ENCODE measurements around the gene TBC1D20.

Gene TBC1D20

DNA sequence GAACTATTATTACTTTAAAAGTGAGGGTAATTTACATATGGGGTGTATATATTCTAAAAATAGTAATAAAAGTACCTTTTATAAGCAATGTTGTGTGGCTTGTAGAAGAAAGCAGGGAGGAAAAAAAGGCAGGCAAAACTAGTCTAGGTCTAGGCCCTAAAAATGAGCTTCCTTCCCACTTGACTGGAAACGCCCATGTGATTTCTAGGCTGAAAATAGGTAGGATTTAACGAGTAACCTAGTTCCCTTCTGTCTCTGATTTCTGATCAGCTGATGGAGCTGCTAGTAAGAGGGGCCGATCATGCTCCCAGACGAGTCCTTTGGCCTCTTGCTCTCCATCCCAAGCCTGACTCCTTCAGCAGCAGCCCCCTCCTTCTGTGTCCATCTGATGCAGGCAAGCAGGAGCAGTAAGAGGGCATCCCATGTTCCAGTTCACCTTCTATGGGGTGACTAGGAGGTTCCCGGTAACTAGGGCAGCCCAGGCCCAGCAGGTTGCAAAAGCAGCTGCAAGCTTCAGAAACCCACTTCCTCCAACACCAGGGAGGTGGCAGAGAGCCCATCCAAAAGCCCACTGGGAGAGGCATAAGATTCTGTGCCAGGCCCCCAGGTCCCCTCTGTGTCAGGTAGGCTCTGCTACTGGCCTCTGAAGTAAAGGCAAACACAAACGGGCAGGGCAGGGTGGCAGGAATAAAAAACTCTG lies 24.4 kb downstream of the TBC1D20 start:
- DNase-seq, result no peak

DNA sequence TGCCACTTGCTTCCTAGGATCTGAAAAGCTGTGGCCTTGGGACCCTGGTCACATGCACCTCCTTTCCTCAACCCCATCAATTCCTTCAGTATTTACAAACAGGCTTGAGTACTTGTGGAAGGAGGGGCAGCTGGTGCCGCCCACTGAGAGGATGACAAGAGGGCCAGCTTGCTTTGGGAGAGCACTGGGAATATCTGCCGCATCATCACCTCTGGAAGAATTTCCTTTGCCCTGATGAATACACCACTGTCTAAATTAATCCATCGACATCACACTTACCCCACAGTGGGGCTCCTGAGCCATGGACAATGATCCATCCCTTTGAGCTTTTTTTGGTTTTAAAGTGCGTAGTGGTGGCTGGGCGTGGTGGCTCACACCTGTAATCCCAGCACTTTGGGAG lies 25.9 kb downstream of the TBC1D20 start:
- DNase-seq, result no peak

DNA sequence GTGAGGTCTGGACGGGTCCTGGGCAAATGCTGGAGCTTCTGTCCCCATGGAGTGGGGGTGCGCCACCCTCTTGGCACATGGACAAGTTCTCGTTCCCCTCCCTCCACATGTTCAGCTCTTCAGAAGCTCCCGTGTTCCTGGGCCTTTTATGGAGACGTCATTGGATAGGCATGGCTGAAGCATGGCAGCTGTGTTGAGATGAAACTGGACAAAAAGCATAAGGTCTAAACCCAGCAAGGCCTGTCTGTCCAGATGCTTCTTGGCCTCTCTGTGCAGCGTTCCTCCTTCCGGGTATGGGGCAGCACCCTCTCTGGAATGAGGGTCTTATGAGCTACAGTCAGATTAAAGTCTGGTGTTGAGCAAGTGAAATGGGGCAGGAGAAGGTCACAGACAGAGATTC lies 26.8 kb downstream of the TBC1D20 start:
- no peak for DNase-seq

DNA sequence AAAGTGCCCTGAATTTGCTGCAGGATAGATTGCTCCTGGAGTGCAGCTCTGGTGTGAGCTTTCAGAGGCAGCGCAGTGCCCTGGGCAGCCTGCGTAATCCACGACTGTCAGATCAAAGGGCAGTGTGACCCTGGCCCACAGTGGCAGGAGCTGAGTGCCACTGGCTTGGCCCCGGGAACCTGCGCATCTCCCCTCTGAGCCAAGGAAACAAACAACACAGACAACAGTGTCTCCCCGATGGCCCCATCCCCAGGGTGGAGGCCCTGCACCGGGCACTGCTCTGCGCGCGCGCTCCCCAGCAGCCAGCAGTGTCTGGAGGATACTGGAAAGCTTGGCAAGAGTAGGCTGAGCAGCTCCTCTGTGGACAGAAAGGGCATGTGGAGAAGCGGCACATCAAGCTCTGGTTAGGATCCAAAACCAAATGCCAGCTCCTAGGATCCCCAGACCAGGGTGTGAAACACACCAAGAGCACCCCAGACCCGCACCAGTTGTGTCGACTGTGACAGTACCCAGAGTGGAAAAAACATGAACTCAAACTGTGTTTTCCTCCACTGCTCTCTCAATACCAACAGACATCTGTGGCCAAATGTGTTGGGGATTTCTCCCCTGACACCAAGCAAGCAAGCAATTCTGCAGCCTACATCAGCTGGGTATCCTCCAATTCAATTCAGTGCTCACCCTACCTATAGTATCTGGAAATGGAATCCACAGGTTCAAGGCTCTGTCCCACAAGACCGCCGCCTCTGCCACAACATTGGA lies 27.5 kb downstream of the TBC1D20 start:
- no peak for DNase-seq

DNA sequence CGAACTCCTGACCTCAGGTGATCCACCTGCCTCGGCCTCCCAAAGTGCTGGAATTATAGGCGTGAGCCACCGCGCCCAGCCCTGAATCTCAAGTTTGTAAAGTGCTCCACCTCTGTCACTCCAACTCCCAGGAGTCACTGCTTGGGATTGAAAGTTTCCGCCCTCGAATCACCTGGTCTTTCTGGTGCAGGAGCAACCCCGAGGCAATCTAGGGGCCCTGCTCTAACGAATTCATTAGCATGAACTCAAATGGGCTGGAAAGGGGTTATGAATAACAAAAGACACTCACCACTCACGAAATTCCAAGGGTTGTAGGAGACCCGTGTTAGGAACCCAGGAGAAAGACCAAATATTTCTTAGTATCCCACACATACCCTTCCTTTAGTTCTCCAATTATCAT lies 28.1 kb downstream of the TBC1D20 start:
- no peak for DNase-seq

DNA sequence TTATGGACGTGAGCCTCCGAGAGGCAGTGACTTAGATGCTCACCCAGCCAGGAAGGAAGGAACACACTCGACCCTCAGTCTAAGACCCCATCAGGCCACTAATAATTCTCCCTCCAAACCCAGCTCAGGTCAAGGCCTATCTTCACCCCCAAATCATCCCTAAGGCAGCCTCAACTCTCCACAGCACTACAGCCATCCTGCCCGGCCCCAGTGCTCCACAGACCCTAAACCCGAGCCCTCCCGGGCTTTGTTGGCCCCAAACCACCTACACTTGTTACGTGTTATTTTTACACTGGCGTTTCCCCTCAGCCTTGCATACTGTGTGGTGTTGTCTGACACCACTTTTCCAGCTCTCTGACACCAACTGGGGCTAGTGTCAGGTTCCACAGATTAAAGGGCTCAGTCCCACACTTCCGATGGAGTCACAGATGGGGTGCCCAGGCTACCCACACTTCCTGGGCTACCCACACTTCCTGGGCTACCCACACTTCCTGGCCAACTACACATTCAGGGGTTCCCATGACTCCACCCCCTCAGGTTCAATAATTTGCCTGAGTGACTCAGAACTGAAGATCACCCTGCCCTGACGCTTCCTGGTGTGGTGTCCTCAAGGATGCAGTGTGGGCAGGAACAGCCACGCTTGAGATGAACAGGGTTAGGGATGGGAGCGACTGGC lies 28.9 kb downstream of the TBC1D20 start:
- no peak for DNase-seq

DNA sequence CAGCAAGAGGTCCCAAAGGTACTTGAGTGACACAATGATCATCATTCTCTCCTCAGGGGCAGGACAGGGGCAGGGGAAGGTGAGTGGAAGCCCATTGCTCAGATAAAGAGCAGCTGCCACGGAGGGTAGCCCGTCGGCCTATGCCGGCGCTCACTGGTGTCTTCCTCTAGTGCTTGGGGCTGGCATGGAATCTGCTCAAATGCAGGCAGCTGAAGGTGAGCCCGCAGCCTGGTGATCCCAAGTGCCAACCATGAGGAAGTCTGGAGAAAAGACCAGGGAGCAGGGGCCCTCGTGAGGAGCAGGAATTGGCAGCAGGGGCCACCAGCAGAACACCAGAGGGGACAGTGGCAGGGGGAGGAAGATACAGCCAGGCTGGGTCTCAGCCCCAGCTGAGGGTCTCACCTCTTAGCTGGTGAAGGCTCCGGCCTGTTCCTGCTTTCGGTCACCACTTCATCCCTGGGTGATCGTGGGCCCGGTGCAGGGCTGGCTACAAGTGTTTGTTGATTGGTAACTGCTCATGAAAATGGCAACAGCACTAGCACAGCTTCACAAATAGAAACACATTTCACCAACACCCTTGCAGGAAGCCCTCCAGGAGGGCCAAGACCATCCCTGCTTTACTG lies 29.5 kb downstream of the TBC1D20 start:
- no peak for DNase-seq

DNA sequence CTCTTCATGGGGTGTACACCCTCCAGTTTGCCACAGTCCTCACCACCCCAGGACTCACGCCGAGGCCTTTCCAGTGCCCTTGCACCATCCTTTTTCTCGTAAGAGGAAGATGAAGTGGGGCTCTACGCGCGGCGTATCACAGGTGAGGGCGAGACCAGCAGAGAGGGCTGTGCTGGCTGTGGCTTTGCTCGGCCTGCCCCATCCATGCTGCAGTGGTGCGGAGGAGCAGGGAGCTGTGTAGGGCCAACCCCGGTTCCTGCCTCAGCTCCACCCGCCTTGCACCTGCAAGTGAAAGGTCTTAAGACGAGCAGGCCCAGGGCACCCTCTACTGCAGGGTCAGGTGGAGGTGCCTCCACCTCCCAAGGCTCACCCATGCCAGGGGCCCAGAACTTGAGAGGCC lies 30.1 kb downstream of the TBC1D20 start:
- DNase-seq, result no peak

DNA sequence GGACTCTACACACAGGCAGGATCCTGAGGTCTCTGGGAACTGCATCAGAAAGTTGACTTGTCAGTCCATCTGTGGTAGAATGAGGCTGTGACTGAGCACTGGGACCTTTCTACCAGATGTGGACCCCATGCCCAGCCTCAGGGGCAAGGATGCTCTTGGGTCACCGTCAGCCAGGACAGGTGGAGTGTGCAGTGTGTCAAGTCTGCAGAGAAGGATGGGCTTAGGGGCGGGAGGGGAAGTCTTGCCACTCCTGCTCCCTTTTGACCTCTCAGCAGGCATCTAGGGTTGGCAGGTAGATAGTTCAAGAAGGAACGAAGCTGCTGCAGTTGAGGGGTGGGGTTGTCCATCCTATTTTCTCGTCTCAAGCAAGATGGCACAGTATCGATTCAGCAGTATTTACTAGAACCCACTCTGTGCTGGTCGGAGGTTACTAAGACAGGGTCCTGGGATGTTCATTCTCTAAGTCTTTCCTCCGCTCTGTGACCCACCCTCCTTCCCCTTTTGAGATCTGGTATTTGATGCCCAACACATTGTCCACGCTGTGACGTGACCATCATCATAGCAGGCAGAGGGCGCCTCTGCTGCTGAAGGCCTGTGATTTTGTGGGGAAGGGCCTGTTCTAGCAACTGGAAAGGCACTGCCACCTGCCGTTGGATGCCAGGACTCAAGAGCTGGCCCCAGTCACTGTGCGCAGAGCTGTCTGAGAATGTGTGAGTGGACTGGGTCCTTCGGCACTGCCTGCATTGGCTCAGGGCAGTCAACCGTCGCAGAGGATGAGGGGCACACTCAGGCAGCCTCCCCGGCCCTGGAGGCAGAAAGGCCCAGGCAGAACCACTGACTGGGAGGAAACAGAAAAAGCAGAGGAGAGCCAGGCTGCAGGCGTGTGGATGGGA lies 31.1 kb downstream of the TBC1D20 start:
- peak; percentile 67 for DNase-seq

DNA sequence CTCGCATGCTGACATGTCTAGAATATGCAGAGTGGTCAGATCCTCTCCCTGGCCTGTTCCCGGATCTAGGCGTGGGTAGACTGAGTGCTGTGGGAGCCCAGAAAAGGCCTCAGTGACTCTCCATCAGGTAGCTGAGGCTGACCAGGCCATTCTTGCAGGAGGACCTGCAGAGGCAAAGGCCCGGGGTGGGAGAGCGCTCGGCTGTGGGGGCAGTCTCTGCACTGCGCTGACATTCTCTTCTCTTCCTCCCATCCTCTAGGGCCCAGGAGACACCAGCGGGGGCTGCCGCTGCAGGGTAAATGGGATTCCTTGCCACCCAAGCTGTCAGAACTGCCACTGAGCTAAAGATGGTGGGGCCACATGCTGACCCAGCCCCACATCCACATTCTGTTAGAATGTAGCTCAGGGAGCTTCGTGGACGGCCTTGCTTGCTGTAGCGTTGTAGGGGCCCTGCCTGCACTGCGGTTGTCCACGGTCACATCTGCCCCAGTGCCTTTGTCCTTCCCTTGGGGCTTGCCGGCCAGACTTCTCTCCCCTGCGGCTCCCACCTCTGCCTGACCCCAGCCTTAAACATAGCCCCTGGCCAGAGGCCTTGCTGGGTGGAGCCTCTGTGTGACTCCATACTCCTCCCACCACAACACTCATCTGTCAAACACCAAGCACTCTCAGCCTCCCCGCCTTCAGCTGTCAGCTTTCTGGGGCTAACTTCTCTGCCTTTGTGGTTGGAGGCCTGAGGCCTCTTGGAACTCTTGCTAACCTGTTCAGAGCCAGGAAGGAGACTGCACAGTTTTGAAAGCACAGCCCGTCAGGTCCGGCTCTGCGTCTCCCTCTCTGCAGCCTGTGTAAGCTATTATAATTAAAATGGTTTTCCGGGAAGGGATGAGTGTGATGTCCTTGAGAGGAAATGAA lies 32.0 kb downstream of the TBC1D20 start:
- no peak for DNase-seq

DNA sequence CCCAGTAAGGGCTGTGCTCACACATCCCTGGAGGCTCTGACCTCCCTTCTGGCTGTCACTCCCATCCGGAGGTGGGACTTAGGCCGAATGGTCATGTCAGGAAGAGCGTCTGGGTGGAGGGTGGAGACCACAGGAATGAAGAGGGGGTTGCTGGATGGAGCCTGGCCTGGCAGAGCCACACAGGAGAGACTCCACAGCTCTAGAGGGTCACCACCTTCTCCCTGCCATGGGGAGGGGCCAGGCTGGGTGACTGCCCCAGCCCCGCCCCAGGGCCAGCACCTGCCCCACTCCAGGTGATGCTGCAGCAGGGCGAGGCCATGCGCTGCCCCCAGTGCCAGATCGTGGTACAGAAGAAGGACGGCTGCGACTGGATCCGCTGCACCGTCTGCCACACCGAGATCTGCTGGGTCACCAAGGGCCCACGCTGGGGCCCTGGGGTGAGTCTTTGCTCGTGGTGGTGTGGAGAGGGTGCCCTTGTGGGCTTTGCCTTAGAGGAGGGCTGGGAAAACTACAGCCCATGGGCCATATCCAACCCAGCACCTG lies 33.6 kb downstream of the TBC1D20 start:
- no peak for DNase-seq

DNA sequence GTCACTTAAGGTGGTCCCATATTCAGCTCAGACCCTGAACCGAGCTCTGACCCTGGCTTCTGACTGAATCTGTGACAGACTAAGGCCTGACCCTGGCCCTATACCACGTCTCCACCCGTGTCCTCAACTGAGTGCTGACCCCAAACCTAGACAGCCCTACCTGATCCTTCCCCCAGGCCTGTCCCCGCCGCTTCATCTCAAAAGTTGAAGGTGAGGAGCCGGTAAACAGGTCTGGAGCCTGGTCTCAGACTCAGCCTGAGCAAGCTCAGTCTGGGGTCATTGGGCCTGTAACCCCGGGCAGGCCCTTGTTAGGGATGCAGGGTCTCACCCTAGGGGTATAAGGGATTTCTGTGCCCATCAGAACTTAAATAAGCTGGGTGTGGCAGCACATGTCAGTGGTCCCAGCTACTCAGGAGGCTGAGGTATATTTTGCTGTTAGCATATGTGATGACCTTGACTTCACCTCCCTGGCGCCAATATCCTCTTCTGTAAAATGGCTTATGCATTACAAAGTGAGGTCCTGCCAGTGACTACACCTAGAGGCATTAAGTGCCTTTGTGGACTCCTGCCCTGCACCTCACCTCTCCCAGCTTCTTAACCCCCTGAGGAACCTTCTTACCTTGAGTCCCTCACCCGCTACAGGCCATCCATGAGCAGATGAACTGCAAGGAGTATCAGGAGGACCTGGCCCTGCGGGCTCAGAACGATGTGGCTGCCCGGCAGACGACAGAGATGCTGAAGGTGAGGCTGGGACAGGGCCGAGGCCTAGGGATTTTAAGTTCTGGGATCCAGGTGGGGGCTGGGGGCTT lies 34.3 kb downstream of the TBC1D20 start:
- DNase-seq, result no peak

DNA sequence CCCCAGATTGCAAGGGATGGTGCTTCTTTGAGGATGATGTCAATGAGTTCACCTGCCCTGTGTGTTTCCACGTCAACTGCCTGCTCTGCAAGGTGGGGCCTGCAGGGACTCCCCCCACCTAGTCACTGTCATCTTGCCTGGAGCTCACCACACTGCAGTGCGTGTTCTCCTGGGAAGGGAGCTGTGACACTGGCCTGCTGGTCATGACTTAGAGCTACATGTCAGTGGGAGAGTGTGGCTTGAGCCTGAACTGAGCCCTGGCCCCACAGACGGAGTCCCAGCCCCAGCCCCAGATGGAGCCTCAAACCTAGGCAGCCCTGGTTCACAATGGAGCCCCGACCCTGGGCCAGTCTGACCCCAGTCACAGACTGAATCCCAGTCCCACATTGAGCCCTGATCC lies 34.9 kb downstream of the TBC1D20 start:
- no peak for DNase-seq

DNA sequence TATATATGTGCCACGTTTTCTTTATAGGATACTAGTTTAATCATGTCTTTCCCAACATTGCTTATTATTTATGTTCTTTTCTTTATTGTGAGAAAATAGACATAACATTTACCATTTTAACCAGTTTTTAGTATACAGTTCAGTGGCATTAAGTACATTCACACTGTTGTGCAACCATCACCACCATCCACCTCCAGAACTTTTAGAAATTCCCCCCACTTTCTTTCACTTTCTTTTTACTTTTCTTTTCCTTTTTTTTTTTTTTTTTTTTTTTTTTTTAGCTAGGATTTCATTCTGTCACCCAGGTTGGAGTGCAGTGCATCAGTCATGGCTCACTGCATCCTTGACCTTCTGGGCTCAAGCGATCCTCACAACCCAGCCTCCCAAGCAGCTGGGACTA lies 35.8 kb downstream of the TBC1D20 start:
- no peak for DNase-seq

DNA sequence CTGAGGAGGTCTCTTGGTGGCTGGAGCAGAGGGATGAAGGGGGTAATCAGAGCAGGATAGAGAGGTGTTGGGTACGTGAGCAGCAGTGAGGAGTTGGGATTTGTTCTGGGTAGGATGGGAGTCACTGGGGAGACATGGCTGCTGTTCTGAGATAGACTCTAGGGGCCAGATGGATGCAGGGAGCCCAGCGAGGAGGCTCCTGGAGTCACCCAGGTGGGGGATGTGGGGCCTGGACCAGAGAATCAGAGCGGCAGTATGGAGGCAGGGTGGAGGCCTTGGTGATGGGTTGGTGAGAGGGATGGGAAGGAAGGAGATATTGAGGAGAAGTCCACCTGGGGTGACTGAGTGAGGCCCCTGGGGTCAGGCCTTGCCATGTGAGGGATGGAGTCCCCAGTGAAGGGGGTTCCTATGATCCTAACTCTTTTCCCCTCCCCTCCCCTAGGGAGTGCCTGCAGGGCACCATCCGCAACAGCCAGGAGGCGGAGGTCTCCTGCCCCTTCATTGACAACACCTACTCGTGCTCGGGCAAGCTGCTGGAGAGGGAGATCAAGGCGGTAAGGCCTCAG lies 40.6 kb downstream of the TBC1D20 start:
- DNase-seq, result no peak

DNA sequence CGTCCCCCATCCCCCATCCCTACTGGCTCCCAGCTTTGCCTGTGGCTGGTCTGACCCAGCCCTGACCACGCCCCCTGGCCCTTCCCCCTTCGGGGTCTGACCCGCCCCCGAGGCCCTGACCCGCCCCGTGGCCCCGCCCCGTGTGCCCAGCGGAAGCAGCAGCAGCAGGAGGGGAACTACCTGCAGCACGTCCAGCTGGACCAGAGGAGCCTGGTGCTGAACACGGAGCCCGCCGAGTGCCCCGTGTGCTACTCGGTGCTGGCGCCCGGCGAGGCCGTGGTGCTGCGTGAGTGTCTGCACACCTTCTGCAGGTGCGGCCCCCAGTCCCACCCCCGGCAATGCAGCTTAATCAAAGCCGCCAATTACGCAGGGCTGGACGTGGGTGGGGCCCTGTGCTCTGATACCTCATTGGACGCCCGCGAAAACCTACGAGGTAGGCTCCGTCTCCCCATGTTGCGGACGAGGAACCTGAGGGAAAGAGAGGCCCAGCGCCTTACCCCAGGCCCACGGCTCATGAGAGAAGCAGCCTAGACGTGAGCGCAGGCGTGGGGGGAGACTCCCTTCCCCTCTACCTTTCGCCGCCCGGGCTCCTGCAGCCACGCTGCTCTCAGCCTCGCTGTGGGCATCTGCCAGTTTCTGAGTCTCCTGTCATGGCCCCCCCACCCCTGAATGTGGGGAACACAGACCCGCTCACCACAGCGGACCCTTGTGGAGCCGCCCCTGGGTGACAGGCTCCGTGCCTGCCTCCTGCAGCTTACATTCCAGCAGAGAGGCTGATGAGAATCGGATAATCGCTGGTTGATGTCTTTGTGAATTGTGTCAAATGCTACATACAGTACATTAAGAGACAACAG lies 41.4 kb downstream of the TBC1D20 start:
- no peak for DNase-seq

DNA sequence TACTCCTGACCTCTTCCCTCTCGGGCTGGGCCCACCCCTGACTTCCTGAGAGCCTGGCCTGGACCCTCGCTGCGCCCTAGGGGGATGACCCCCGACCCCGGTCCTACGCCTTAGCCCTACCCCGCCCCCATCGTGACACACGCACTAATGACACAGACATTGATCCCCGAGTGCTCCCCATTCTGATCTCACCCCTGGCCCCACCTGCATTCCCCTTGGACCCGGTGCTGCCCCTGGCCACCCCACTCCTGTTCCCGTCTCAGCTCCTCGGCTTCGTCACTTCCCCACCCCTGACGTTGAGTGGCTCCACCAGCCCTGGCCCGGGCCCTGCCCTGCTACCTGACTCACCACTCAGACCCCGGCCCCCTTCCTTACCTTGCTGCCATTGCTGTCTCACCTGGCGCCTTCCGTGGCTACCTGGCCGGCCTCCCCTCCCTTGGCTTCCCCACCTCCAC lies 42.1 kb downstream of the TBC1D20 start:
- DNase-seq, result no peak

DNA sequence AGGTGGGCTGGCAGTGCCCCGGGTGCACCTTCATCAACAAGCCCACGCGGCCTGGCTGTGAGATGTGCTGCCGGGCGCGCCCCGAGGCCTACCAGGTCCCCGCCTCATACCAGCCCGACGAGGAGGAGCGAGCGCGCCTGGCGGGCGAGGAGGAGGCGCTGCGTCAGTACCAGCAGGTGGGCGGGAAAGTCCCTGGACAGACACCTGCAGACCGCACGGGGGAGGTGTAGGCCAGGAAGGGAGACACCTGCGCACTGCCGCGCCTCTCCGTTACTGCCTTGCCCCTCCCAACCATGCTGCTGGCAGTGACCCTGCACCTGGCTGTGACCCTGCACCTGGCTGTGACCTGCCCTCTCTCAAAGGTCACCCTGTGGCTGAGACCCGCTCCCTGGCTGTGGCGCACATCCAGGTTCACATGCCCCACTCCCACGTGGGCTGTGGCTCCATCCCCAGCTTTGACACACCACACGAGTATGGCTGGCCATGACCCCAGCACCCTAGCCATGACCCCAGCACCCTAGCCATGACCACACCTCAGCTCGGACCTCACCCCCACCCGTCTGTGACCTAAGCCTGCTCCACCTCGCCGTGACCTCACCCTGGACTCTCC lies 42.7 kb downstream of the TBC1D20 start:
- no peak for DNase-seq

Data from femur (tissue), 1 donor.